ENCODE results near the gene GRID1.
A peak's percentile ranks its signal among the peaks of the same experiment; 100 is the strongest.

GRID1 gene

GRCh38 chr10:86314616-86315548, 51.7 kb downstream of the GRID1 start:
- no peak for DNase-seq (ENCODE audit: low spot score)

- no peak for DNase-seq (ENCODE audit: low spot score)
Measured at GRCh38 chr10:86313621-86314041, 53.0 kb downstream of the GRID1 start.

GRCh38 chr10:86312701-86313270, 53.8 kb downstream of the GRID1 start:
- DNase-seq (ENCODE audit: low spot score): no peak

- DNase-seq (ENCODE audit: low spot score): no peak
Measured at GRCh38 chr10:86311906-86312305, 54.7 kb downstream of the GRID1 start.

GRCh38 chr10:86311190-86311589, 55.4 kb downstream of the GRID1 start:
- no peak for DNase-seq (ENCODE audit: low spot score)

- DNase-seq (ENCODE audit: low spot score): no peak
Measured at GRCh38 chr10:86310702-86311101, 55.9 kb downstream of the GRID1 start.

- DNase-seq (ENCODE audit: low spot score): no peak
Measured at GRCh38 chr10:86310291-86310690, 56.3 kb downstream of the GRID1 start.

- no peak for DNase-seq (ENCODE audit: low spot score)
Measured at GRCh38 chr10:86308056-86308455, 58.5 kb downstream of the GRID1 start.

GRCh38 chr10:86306628-86307278, 59.8 kb downstream of the GRID1 start:
- DNase-seq (ENCODE audit: low spot score): peak; percentile 24

GRCh38 chr10:86305521-86305920, 61.1 kb downstream of the GRID1 start:
- DNase-seq (ENCODE audit: low spot score): no peak

GRCh38 chr10:86304436-86304835, 62.2 kb downstream of the GRID1 start:
- no peak for DNase-seq (ENCODE audit: low spot score)

- DNase-seq (ENCODE audit: low spot score): no peak
Measured at GRCh38 chr10:86303626-86304025, 63.0 kb downstream of the GRID1 start.

- DNase-seq (ENCODE audit: low spot score): no peak
Measured at GRCh38 chr10:86301971-86302370, 64.6 kb downstream of the GRID1 start.

GRCh38 chr10:86300931-86301830, 65.4 kb downstream of the GRID1 start:
- no peak for DNase-seq (ENCODE audit: low spot score)

GRCh38 chr10:86300399-86300925, 66.1 kb downstream of the GRID1 start:
- no peak for DNase-seq (ENCODE audit: low spot score)

GRCh38 chr10:86299562-86299961, 67.0 kb downstream of the GRID1 start:
- DNase-seq (ENCODE audit: low spot score): no peak

- no peak for DNase-seq (ENCODE audit: low spot score)
Measured at GRCh38 chr10:86298501-86299001, 68.0 kb downstream of the GRID1 start.

GRCh38 chr10:86295791-86296190, 70.8 kb downstream of the GRID1 start:
- DNase-seq (ENCODE audit: low spot score): no peak

- no peak for DNase-seq (ENCODE audit: low spot score)
Measured at GRCh38 chr10:86295351-86295750, 71.2 kb downstream of the GRID1 start.

- DNase-seq (ENCODE audit: low spot score): no peak
Measured at GRCh38 chr10:86294346-86295265, 72.0 kb downstream of the GRID1 start.
